Measurements from ENCODE around the gene TEX53.

DNA sequence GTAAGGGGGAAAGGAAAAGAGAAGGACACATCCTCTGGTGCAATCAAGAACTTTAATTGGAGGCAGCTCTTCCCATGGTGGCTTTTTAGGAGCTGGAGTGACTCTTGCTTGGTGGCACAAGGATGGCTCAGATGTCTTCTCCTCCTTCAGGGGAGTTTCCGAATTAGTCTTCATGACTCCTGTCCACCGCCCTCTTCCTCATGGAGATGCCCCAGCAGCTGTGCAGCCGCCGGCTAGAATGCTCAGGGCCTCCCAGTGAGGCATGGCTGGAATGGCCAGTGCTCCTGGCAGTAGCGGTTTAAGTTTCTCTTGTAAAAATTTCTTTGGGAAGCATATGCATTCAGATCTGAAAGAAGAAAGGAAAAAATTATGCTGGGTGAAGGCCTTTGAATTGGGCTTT, 8.8 kb upstream of the TEX53 start:
- TF ChIP-seq, protein P1, sequence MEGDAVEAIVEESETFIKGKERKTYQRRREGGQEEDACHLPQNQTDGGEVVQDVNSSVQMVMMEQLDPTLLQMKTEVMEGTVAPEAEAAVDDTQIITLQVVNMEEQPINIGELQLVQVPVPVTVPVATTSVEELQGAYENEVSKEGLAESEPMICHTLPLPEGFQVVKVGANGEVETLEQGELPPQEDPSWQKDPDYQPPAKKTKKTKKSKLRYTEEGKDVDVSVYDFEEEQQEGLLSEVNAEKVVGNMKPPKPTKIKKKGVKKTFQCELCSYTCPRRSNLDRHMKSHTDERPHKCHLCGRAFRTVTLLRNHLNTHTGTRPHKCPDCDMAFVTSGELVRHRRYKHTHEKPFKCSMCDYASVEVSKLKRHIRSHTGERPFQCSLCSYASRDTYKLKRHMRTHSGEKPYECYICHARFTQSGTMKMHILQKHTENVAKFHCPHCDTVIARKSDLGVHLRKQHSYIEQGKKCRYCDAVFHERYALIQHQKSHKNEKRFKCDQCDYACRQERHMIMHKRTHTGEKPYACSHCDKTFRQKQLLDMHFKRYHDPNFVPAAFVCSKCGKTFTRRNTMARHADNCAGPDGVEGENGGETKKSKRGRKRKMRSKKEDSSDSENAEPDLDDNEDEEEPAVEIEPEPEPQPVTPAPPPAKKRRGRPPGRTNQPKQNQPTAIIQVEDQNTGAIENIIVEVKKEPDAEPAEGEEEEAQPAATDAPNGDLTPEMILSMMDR (conservative IDR thresholded peaks at IDR 0.05 in 1 of 2, IDR thresholded peaks at IDR 0.05 in 1 of 2; ENCODE audit: low read depth in 1 of 2, low read length in 2 of 2): no peak
- TF ChIP-seq EZH2 (IDR thresholded peaks at IDR 0.05; ENCODE audit: low read length, missing control alignments): no peak

All from fibroblast of lung (primary cell).